ENCODE results near the gene TAS2R8. TPM values are rescaled to one million over a fixed set of nuclear protein-coding genes. Genes with fewer than 3 reads are reported as not detected.

Gene TAS2R8
- total RNA-seq, 4 donors from 2014 or later = 0.49 TPM; not detected in 3

GRCh38 chr12:10759657-10760056, 47.4 kb downstream of the TAS2R8 start:
- H3K36me3 ChIP-seq = no peaks in the 10 kb centered on the region
- no peak for DNase-seq
- H3K27me3 ChIP-seq = no peaks in the 10 kb centered on the region
- H3K9me3 ChIP-seq = no peaks in the 10 kb centered on the region
- intact Hi-C loops (cut with DNase I) = loop anchor here (10.0 kb wide), 1 partner anchor 145 kb away; the partner anchor contains the start of gene MAGOHB
- TF ChIP-seq POLR2A (IDR thresholded peaks at IDR 0.05) (no peak), CTCF (IDR thresholded peaks at IDR 0.05) (no peak)
- no peak overlapping the region for H3K27ac ChIP-seq
- no peaks in the 10 kb centered on the region for H3K4me1 ChIP-seq
- 37 to 44% methylated on average over 2 of the region's 2 CpGs for WGBS, 2 donors
- no peak overlapping the region for H3K4me3 ChIP-seq (replicated peaks in 1 of 3)

- no peak for TF ChIP-seq POLR2A (IDR thresholded peaks at IDR 0.05)
- TF ChIP-seq CTCF (IDR thresholded peaks at IDR 0.05) = no peak
- 81% methylated on average over 4 of the region's 4 CpGs for WGBS, 2 donors
- Histone ChIP-seq H3K27me3 (no peaks in the 10 kb centered on the region), H3K36me3 (no peaks in the 10 kb centered on the region), H3K9me3 (no peaks in the 10 kb centered on the region), H3K4me1 (no peaks in the 10 kb centered on the region), H3K27ac (no peak overlapping the region), H3K4me3 (replicated peaks in 1 of 3) (no peak overlapping the region)
- DNase-seq = no peak
- intact Hi-C loops (cut with DNase I) = loop anchor here (10.0 kb wide), 1 partner anchor 141 kb away; the partner anchor contains the start of gene MAGOHB
These were observed 50.9 kb downstream of the TAS2R8 start for GRCh38 chr12:10756194-10756593.

Small RNA genes within 50 kb of the gene (small RNA-seq; reads per million reads assigned to genes)
- gene PRR4 = not detected

Other genes starting within 250 kb of the TAS2R8 start
- gene MAGOHB, start 193.7 kb downstream of the TAS2R8 start, total RNA-seq = 10 to 100 TPM; 13.1 to 17.4 (median 14.5) TPM
- gene STYK1, start 133.2 kb downstream of the TAS2R8 start, total RNA-seq = under 1 TPM in 1 of 4 donors, not detected in 3; 0.40 TPM
- 100 to 1,000 TPM; 123 to 351 (median 233) TPM for gene YBX3, start 84.0 kb downstream of the TAS2R8 start, total RNA-seq
- gene TAS2R7, start 4.7 kb downstream of the TAS2R8 start, total RNA-seq = 1 to 10 TPM in 1 of 4 donors, not detected in 3; 1.1 TPM
- not detected for gene TAS2R9, start 2.9 kb upstream of the TAS2R8 start, total RNA-seq
- 1 to 10 TPM; 1.6 to 2.8 (median 2.1) TPM for gene TAS2R10, start 19.1 kb upstream of the TAS2R8 start, total RNA-seq
- gene PRR4, start 42.2 kb upstream of the TAS2R8 start, total RNA-seq = 1 to 10 TPM; 4.3 to 8.7 (median 7.8) TPM
- gene PRH1, start 77.0 kb upstream of the TAS2R8 start, total RNA-seq = 10 to 100 TPM; 35.5 to 78.8 (median 62.1) TPM
- 10 to 100 TPM in 1 of 4 donors, 1 to 10 TPM in 3; 4.3 to 15.6 (median 7.4) TPM for gene TAS2R13, start 102.3 kb upstream of the TAS2R8 start, total RNA-seq
- not detected for gene PRH2, start 122.0 kb upstream of the TAS2R8 start, total RNA-seq
- gene TAS2R14, start 132.0 kb upstream of the TAS2R8 start, total RNA-seq = 10 to 100 TPM in 3 of 4 donors, 1 to 10 TPM in 1; 6.8 to 26.0 (median 10.3) TPM
- gene TAS2R50, start 179.6 kb upstream of the TAS2R8 start, total RNA-seq = 10 to 100 TPM in 2 of 4 donors, 1 to 10 TPM in 2; 3.9 to 18.4 (median 7.1) TPM
- 1 to 10 TPM; 6.2 to 9.8 (median 7.1) TPM for gene TAS2R20, start 191.0 kb upstream of the TAS2R8 start, total RNA-seq
- gene TAS2R19, start 215.3 kb upstream of the TAS2R8 start, total RNA-seq = 10 to 100 TPM in 2 of 4 donors, 1 to 10 TPM in 2; 7.0 to 12.0 (median 10.0) TPM
- gene TAS2R31, start 224.1 kb upstream of the TAS2R8 start, total RNA-seq = 10 to 100 TPM in 3 of 4 donors, 1 to 10 TPM in 1; 4.9 to 30.5 (median 11.9) TPM

Measured in thyroid gland (tissue), 4 donors.